Measurements from ENCODE around the gene SDK1.

SDK1 gene

GRCh38 chr7:3710122-3710521, 409.1 kb downstream of the SDK1 start:
- no peak for DNase-seq (ENCODE audit: low read depth)
- TF ChIP-seq CTCF (IDR thresholded peaks at IDR 0.05; ENCODE audit: insufficient read depth, low read depth, low read length, missing control alignments), result no peak
- H3K4me3 ChIP-seq (ENCODE audit: low read length), result no peak overlapping the region

- no peak overlapping the region for H3K4me3 ChIP-seq (ENCODE audit: low read length)
- TF ChIP-seq CTCF (IDR thresholded peaks at IDR 0.05; ENCODE audit: insufficient read depth, low read depth, low read length, missing control alignments), result no peak
- DNase-seq (ENCODE audit: low read depth), result no peak
Measured at GRCh38 chr7:3710531-3710930, 409.5 kb downstream of the SDK1 start.

GRCh38 chr7:3712841-3713240, 411.8 kb downstream of the SDK1 start:
- no peak for DNase-seq (ENCODE audit: low read depth)
- H3K4me3 ChIP-seq (ENCODE audit: low read length), result no peak overlapping the region
- TF ChIP-seq CTCF (IDR thresholded peaks at IDR 0.05; ENCODE audit: insufficient read depth, low read depth, low read length, missing control alignments), result no peak

- no peak for TF ChIP-seq CTCF (IDR thresholded peaks at IDR 0.05; ENCODE audit: insufficient read depth, low read depth, low read length, missing control alignments)
- no peak for DNase-seq (ENCODE audit: low read depth)
- H3K4me3 ChIP-seq (ENCODE audit: low read length), result no peak overlapping the region
Measured at GRCh38 chr7:3721422-3721821, 420.4 kb downstream of the SDK1 start.

GRCh38 chr7:3722396-3722922, 421.4 kb downstream of the SDK1 start:
- DNase-seq (ENCODE audit: low read depth), result no peak
- no peak for TF ChIP-seq CTCF (IDR thresholded peaks at IDR 0.05; ENCODE audit: insufficient read depth, low read depth, low read length, missing control alignments)
- H3K4me3 ChIP-seq (ENCODE audit: low read length), result no peak overlapping the region

GRCh38 chr7:3725155-3726059, 424.4 kb downstream of the SDK1 start:
- H3K4me3 ChIP-seq (ENCODE audit: low read length), result no peak overlapping the region
- DNase-seq (ENCODE audit: low read depth), result no peak
- no peak for TF ChIP-seq CTCF (IDR thresholded peaks at IDR 0.05; ENCODE audit: insufficient read depth, low read depth, low read length, missing control alignments)
